ENCODE data around the gene CHAD. TPM values are rescaled to one million over a fixed set of nuclear protein-coding genes. Genes with fewer than 3 reads are reported as not detected.

CHAD gene
- total RNA-seq, 1 experiment from 2014 or later = not detected

DNA sequence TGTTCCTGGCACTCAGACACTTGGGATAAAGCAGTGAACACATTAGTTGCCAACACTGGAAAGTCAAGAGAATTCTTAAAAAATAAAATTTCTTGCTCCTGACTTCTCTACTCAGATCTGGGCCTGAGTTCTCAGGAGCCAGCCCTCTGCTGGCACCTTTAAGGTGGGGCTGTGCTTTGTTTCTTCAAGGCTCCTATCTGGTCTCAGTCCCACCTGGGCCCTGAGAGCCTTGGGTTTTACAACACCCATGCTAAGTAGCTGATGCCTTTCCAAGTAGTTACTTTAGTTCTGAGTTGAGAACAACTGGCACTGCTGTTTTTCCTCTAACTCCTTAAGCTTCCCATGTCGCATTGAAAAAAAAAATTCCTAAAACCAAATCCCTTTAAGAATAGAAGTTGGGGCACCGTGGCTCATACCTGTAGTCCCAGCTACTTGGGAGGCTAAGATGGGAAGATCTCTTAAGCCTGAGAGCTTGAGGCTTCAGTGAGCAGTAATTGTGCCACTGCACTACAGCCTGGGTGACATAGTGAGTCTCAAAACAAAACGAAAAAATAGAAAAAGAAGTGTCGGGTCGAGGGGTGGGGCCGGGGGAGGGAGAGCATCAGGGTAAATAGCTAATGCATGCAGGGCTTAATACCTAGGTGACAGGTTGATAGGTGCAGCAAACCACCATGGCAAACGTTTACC, 16.6 kb downstream of the CHAD start:
- DNase-seq (ENCODE audit: unreplicated experiment) = no peak

DNA sequence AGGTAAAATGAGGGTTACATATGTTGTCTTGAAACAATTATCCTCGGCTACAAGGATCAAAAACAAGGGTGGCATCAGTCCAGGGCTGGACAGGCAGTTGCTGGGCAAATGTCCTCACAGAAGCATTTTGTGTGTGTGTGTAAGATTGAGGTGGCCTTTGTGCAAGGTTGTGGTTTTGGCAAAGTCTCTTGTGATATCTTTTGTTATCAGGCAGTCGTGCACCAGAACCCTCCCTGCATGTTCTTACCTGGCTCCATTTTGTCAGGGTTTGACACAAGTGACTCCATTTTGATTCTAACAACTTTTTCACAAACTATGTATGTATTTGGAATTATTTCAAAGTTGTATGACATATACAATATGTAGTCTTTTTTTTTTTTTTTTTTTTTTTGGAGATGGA, 20.0 kb downstream of the CHAD start:
- H3K36me3 Mint-ChIP-seq (ENCODE audit: insufficient read depth, unreplicated experiment) = peaks cover 5% of the 10 kb centered on the region
- intact Hi-C loops (cut with micrococcal nuclease) = no loop called here
- no peaks in the 10 kb centered on the region for H3K9me3 Mint-ChIP-seq (ENCODE audit: unreplicated experiment)
- H3K27ac Mint-ChIP-seq (ENCODE audit: low read depth, unreplicated experiment) = no peak overlapping the region
- DNase-seq (ENCODE audit: unreplicated experiment) = no peak
- no peak overlapping the region for H3K4me3 Mint-ChIP-seq (ENCODE audit: unreplicated experiment)
- peaks cover 21% of the 10 kb centered on the region for H3K4me1 Mint-ChIP-seq (ENCODE audit: insufficient read depth, unreplicated experiment)
- ChIA-PET POLR2A (no interaction called here), CTCF (no interaction called here)
- H3K27me3 Mint-ChIP-seq (ENCODE audit: insufficient read depth, unreplicated experiment) = no peaks in the 10 kb centered on the region
- no TSS peak for BruUV-seq (replicated peaks)
- TF ChIP-seq, protein P1, sequence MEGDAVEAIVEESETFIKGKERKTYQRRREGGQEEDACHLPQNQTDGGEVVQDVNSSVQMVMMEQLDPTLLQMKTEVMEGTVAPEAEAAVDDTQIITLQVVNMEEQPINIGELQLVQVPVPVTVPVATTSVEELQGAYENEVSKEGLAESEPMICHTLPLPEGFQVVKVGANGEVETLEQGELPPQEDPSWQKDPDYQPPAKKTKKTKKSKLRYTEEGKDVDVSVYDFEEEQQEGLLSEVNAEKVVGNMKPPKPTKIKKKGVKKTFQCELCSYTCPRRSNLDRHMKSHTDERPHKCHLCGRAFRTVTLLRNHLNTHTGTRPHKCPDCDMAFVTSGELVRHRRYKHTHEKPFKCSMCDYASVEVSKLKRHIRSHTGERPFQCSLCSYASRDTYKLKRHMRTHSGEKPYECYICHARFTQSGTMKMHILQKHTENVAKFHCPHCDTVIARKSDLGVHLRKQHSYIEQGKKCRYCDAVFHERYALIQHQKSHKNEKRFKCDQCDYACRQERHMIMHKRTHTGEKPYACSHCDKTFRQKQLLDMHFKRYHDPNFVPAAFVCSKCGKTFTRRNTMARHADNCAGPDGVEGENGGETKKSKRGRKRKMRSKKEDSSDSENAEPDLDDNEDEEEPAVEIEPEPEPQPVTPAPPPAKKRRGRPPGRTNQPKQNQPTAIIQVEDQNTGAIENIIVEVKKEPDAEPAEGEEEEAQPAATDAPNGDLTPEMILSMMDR (IDR thresholded peaks at IDR 0.05; ENCODE audit: unreplicated experiment) = no peak

More for the DNA sequence above, 16.6 kb downstream of the CHAD start:
- peaks cover 13% of the 10 kb centered on the region for H3K36me3 Mint-ChIP-seq (ENCODE audit: insufficient read depth, unreplicated experiment)
- no TSS peak for BruUV-seq (replicated peaks)
- TF ChIP-seq, protein P1 (IDR thresholded peaks at IDR 0.05; ENCODE audit: unreplicated experiment) = no peak
- intact Hi-C loops (cut with micrococcal nuclease) = no loop called here
- CTCF ChIA-PET = interaction anchor here (0.7 to 1.8 kb wide), 6 partner anchors 8 to 179 kb away, joined by 3 to 10 read pairs (median 3); partner anchors contain the start of genes LRRC59 and RSAD1
- peak overlapping the region; percentile 9 for H3K27ac Mint-ChIP-seq (ENCODE audit: low read depth, unreplicated experiment)
- H3K4me3 Mint-ChIP-seq (ENCODE audit: unreplicated experiment) = peak overlapping the region; percentile 19
- POLR2A ChIA-PET = interaction anchor here (0.5 to 2.6 kb wide), 10 partner anchors 9 to 255 kb away, joined by 3 to 10 read pairs (median 3); partner anchors contain the start of gene LRRC59
- H3K27me3 Mint-ChIP-seq (ENCODE audit: insufficient read depth, unreplicated experiment) = no peaks in the 10 kb centered on the region
- no peaks in the 10 kb centered on the region for H3K9me3 Mint-ChIP-seq (ENCODE audit: unreplicated experiment)
- peaks cover 14% of the 10 kb centered on the region for H3K4me1 Mint-ChIP-seq (ENCODE audit: insufficient read depth, unreplicated experiment)

DNA sequence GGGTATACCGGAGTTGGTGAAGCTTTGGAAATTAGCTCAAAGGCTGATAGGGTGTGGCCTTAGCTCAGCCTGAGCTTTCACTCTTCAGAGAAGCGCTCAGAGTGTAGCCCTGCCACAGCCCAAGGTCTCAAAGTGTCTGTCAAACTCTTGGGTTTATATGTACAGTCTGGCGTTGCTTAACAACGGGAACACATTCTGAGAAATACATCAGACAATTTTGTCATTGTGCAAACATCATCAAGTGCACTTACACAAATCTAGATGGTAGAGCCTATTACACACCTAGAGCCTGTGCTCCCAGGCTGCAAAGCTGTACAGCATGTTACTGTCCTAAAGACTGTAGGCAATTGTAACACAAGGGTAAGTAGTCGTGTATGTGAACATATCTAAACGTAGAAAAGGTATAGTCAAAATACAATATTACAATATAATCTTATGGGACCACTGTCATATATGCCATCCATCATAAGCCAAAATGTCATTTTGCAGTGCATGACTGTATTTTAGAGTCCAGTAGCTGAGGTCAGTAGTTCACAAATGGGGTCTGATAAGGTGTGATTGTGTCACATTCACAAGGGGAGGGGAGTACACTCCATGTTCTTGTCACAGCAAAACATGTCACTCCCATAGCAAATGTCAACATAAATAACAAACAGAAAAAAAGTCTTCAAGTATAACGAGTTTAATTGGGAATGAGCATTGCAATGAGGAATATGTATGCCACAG, 20.6 kb downstream of the CHAD start:
- Mint-ChIP-seq H3K4me1 (ENCODE audit: insufficient read depth, unreplicated experiment) (peaks cover 27% of the 10 kb centered on the region), H3K9me3 (ENCODE audit: unreplicated experiment) (no peaks in the 10 kb centered on the region), H3K36me3 (ENCODE audit: insufficient read depth, unreplicated experiment) (no peaks in the 10 kb centered on the region), H3K27ac (ENCODE audit: low read depth, unreplicated experiment) (no peak overlapping the region), H3K27me3 (ENCODE audit: insufficient read depth, unreplicated experiment) (no peaks in the 10 kb centered on the region), H3K4me3 (ENCODE audit: unreplicated experiment) (no peak overlapping the region)
- ChIA-PET POLR2A (interaction anchor here (0.7 to 1.5 kb wide), 4 partner anchors 13 to 83 kb away, joined by 3 to 4 read pairs (median 3); partner anchors contain the start of gene LRRC59), CTCF (interaction anchor here (0.6 kb wide), 1 partner anchor 13 kb away, joined by 4 read pairs; no protein-coding TSS in a partner anchor)
- TF ChIP-seq, protein P1 (IDR thresholded peaks at IDR 0.05; ENCODE audit: unreplicated experiment) = no peak
- DNase-seq (ENCODE audit: unreplicated experiment) = no peak
- BruUV-seq (replicated peaks) = no TSS peak
- intact Hi-C loops (cut with micrococcal nuclease) = no loop called here

DNA sequence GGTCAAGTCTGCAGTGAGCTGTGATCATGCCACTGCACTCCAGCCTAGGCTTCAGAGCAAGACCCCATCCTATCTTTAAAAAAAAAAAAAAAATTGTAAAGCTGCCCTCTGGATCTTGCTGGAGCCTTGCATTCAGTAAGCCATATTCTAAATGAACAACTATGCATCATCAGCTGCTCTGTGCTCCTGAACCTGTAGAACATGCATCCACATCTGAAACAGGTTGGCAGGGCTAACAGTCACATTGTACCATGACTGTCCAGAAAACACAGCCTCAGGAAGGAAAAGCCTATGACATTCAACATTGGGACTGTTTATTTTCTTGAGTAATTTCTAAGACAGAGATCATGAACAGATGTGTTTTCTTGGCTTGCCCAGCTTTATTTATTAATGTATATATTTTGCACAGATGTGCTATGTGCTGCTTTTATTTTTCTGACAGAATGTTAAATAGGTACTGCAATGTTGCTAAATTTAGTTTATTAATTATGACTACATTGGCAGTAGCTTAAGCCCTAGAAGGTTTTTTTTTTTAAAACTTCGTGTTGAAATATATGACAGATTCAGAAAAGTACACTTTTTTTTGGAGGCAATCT, 22.9 kb downstream of the CHAD start:
- CTCF ChIA-PET = interaction anchor here (0.6 kb wide), 1 partner anchor 241 kb away, joined by 3 read pairs; no protein-coding TSS in a partner anchor
- H3K36me3 Mint-ChIP-seq (ENCODE audit: insufficient read depth, unreplicated experiment) = no peaks in the 10 kb centered on the region
- BruUV-seq (replicated peaks) = no TSS peak
- H3K9me3 Mint-ChIP-seq (ENCODE audit: unreplicated experiment) = no peaks in the 10 kb centered on the region
- intact Hi-C loops (cut with micrococcal nuclease) = no loop called here
- H3K4me1 Mint-ChIP-seq (ENCODE audit: insufficient read depth, unreplicated experiment) = peaks cover 14% of the 10 kb centered on the region
- POLR2A ChIA-PET = interaction anchor here (0.6 to 9.6 kb wide), 3 partner anchors 17 to 49 kb away, joined by 3 to 76 read pairs (median 3); partner anchors contain the start of gene ACSF2
- no peak for DNase-seq (ENCODE audit: unreplicated experiment)
- H3K27ac Mint-ChIP-seq (ENCODE audit: low read depth, unreplicated experiment) = no peak overlapping the region
- H3K4me3 Mint-ChIP-seq (ENCODE audit: unreplicated experiment) = no peak overlapping the region
- TF ChIP-seq, protein P1 (IDR thresholded peaks at IDR 0.05; ENCODE audit: unreplicated experiment) = no peak
- no peaks in the 10 kb centered on the region for H3K27me3 Mint-ChIP-seq (ENCODE audit: insufficient read depth, unreplicated experiment)

Measured in MCF 10A (cell line).